IMR-90 (cell line): Measurements from ENCODE around the gene PIP4K2A. TPM values are rescaled to one million over a fixed set of nuclear protein-coding genes. Genes with fewer than 3 reads are reported as not detected.

Experiments used
- ATAC-seq: fragments of 200-7000 bp; cut with Tn5 transposase; 2 replicates; pipeline ENCODE4 v1.9.1; 2020; ENCODE audit warnings: low read depth, mild to moderate bottlenecking, moderate library complexity
- BruUV-seq: library from RNA; stranded (reverse); fragments of 400-500 nt; replicated peaks from 2 replicates; lab custom pipeline; 2021; lab: Mats Ljungman, UMichigan
- CTCF ChIA-PET: fragments of 300-600 bp; formaldehyde crosslinking; extraction: SDS; loops from one replicate; lab custom pipeline; 2021; ENCODE audit warnings: antibody characterized with exemption; lab: Yijun Ruan, JAX
- POLR2A ChIA-PET: fragments of 300-600 bp; sonication (Branson Sonifier 250); formaldehyde crosslinking; loops from one replicate; lab custom pipeline; 2022; ENCODE audit warnings: antibody characterized with exemption; ENCODE audit not compliant: unreplicated experiment; lab: Charles Lee
- DNase-seq: peaks from one replicate; pipeline ENCODE4 v3.0.0; 2013
- H2AFZ ChIP-seq: replicated peaks from 2 replicates; pipeline ENCODE3; 2013; ENCODE audit warnings: low read length, mild to moderate bottlenecking; ENCODE audit not compliant: poor library complexity
- H2AK5ac ChIP-seq: 2 replicates; pipeline ENCODE4 v1.6.1; 2013; ENCODE audit warnings: low read depth, low read length, inconsistent platforms
- H2AK9ac ChIP-seq: replicated peaks from 2 replicates; pipeline ENCODE3; 2013; ENCODE audit warnings: mild to moderate bottlenecking, low read depth, low read length, moderate library complexity; ENCODE audit not compliant: poor library complexity
- H2BK120ac ChIP-seq: 2 replicates; pipeline ENCODE4 v1.6.1; 2013; ENCODE audit warnings: low read depth, low read length, inconsistent platforms
- H2BK15ac ChIP-seq: 3 replicates; pipeline ENCODE4 v1.6.1; 2013; ENCODE audit warnings: low read depth, low read length, inconsistent platforms
- H2BK20ac ChIP-seq: 2 replicates; pipeline ENCODE4 v1.6.1; 2013; ENCODE audit warnings: low read depth, mild to moderate bottlenecking, inconsistent platforms, low read length, moderate library complexity
- H2BK5ac ChIP-seq: 2 replicates; pipeline ENCODE4 v1.6.1; 2013; ENCODE audit warnings: mild to moderate bottlenecking, low read depth, low read length, inconsistent platforms; ENCODE audit not compliant: poor library complexity, severe bottlenecking
- H3K14ac ChIP-seq: replicated peaks from 2 replicates; pipeline ENCODE4 v1.6.1; 2013; ENCODE audit warnings: low read depth, low read length, inconsistent platforms
- H3K18ac ChIP-seq: 2 replicates; pipeline ENCODE4 v1.6.1; 2013; ENCODE audit warnings: low read depth, low read length, control low read depth
- H3K23ac ChIP-seq: 2 replicates; pipeline ENCODE4 v1.6.1; 2013; ENCODE audit warnings: low read depth, low read length, inconsistent platforms
- H3K27ac ChIP-seq: 2 replicates; pipeline ENCODE4 v1.5.1; 2013; ENCODE audit warnings: mild to moderate bottlenecking, control low read depth, low read length; ENCODE audit not compliant: insufficient read depth
- H3K27me3 ChIP-seq: 2 replicates; pipeline ENCODE4 v1.6.1; 2013; ENCODE audit warnings: low read length; ENCODE audit not compliant: control insufficient read depth, insufficient read depth
- H3K36me3 ChIP-seq: 2 replicates; pipeline ENCODE4 v1.6.1; 2013; ENCODE audit warnings: low read length, mixed read lengths; ENCODE audit not compliant: control insufficient read depth, insufficient read depth
- H3K4ac ChIP-seq: 2 replicates; pipeline ENCODE4 v1.6.1; 2013; ENCODE audit warnings: low read depth, low read length, inconsistent platforms
- H3K4me1 ChIP-seq: 2 replicates; pipeline ENCODE4 v1.6.1; 2013; ENCODE audit warnings: low read length, mixed read lengths; ENCODE audit not compliant: control insufficient read depth, insufficient read depth
- H3K4me2 ChIP-seq: 2 replicates; pipeline ENCODE4 v1.6.1; 2013; ENCODE audit warnings: low read depth, mild to moderate bottlenecking, control low read depth, low read length, moderate library complexity
- H3K4me3 ChIP-seq: 2 replicates; pipeline ENCODE4 v1.5.1; 2013; ENCODE audit warnings: low read depth, mild to moderate bottlenecking, control low read depth, low read length, moderate library complexity; ENCODE audit not compliant: insufficient read depth
- H3K56ac ChIP-seq: 2 replicates; pipeline ENCODE4 v1.6.1; 2013; ENCODE audit warnings: low read length, inconsistent platforms; ENCODE audit not compliant: insufficient read depth; ENCODE audit errors: extremely low read depth
- H3K79me1 ChIP-seq, 2 experiments: 2 replicates each; pipeline ENCODE4 v1.6.1; 2013; ENCODE audit warnings: low read length in 2 of 2, inconsistent platforms in 1 of 2, low read depth in 1 of 2
- H3K9ac ChIP-seq: 2 replicates; pipeline ENCODE4 v1.6.1; 2013; ENCODE audit warnings: low read depth, low read length, control low read depth
- H3K9me1 ChIP-seq: 2 replicates; pipeline ENCODE4 v1.6.1; 2013; ENCODE audit warnings: low read length, inconsistent platforms; ENCODE audit not compliant: insufficient read depth
- H3K9me3 ChIP-seq: 2 replicates; pipeline ENCODE4 v1.6.1; 2013; ENCODE audit warnings: low read length; ENCODE audit not compliant: control insufficient read depth, insufficient read depth
- H4K20me1 ChIP-seq: 2 replicates; pipeline ENCODE4 v1.6.1; 2013; ENCODE audit warnings: low read length, inconsistent platforms; ENCODE audit not compliant: insufficient read depth
- H4K5ac ChIP-seq: 2 replicates; pipeline ENCODE4 v1.6.1; 2013; ENCODE audit warnings: mild to moderate bottlenecking, low read depth, low read length, control low read depth
- H4K8ac ChIP-seq, 2 experiments: 2 replicates each; pipeline ENCODE4 v1.6.1; 2013; ENCODE audit warnings: low read depth in 2 of 2, low read length in 2 of 2, control low read depth in 1 of 2, inconsistent platforms in 1 of 2
- H4K91ac ChIP-seq: 2 replicates; pipeline ENCODE4 v1.6.1; 2013; ENCODE audit warnings: low read depth, low read length, inconsistent platforms; ENCODE audit not compliant: insufficient read depth
- BHLHE40 ChIP-seq: fragments of 150-350 bp; IDR thresholded peaks from 2 replicates; pipeline ENCODE4 v1.6.1; 2016; ENCODE audit warnings: mild to moderate bottlenecking, low read depth, low read length
- CEBPB ChIP-seq: IDR thresholded peaks from 2 replicates; pipeline ENCODE4 v1.6.1; 2012; ENCODE audit warnings: low read depth, low read length, improper control_type of control experiment
- CHD1 ChIP-seq: IDR thresholded peaks from 2 replicates; pipeline ENCODE4 v1.6.1; 2012; ENCODE audit warnings: low read depth, low read length, improper control_type of control experiment
- ELK1 ChIP-seq: fragments of 150-350 bp; IDR thresholded peaks from 2 replicates; pipeline ENCODE4 v1.6.1; 2016; ENCODE audit warnings: low read depth, mild to moderate bottlenecking, low read length, moderate library complexity, borderline replicate concordance
- FOS ChIP-seq: fragments of 150-350 bp; IDR thresholded peaks from 2 replicates; pipeline ENCODE4 v1.6.1; 2016; ENCODE audit warnings: low read depth, low read length
- MAFK ChIP-seq: IDR thresholded peaks from 2 replicates; pipeline ENCODE4 v1.6.1; 2012; ENCODE audit warnings: low read depth, low read length, improper control_type of control experiment
- MAZ ChIP-seq: IDR thresholded peaks from 2 replicates; pipeline ENCODE4 v1.6.1; 2012; ENCODE audit warnings: low read depth, mild to moderate bottlenecking, low read length, improper control_type of control experiment, moderate library complexity, borderline replicate concordance
- MXI1 ChIP-seq: IDR thresholded peaks from 2 replicates; pipeline ENCODE4 v1.6.1; 2012; ENCODE audit warnings: low read depth, mild to moderate bottlenecking, low read length, moderate library complexity, borderline replicate concordance
- NFE2L2 ChIP-seq: fragments of 150-350 bp; IDR thresholded peaks from 2 replicates; pipeline ENCODE4 v1.6.1; 2016; ENCODE audit warnings: low read depth, mild to moderate bottlenecking, low read length
- POLR2A ChIP-seq: IDR thresholded peaks from 2 replicates; pipeline ENCODE4 v1.6.1; 2012; ENCODE audit warnings: mild to moderate bottlenecking, low read depth, low read length
- RAD21 ChIP-seq: IDR thresholded peaks from 2 replicates; pipeline ENCODE4 v1.6.1; 2012; ENCODE audit warnings: low read length, improper control_type of control experiment
- RCOR1 ChIP-seq: IDR thresholded peaks from 2 replicates; pipeline ENCODE4 v1.6.1; 2012; ENCODE audit warnings: mild to moderate bottlenecking, low read length, improper control_type of control experiment; ENCODE audit not compliant: insufficient replicate concordance
- RFX5 ChIP-seq: IDR thresholded peaks from 2 replicates; pipeline ENCODE4 v1.8.0; 2012; ENCODE audit warnings: low read depth, mild to moderate bottlenecking, low read length, moderate library complexity
- SMC3 ChIP-seq: fragments of 150-350 bp; IDR thresholded peaks from 2 replicates; pipeline ENCODE4 v1.6.1; 2016; ENCODE audit warnings: low read depth, mild to moderate bottlenecking, antibody characterized with exemption, low read length, moderate library complexity
- USF2 ChIP-seq: fragments of 150-350 bp; IDR thresholded peaks from 2 replicates; pipeline ENCODE4 v1.6.1; 2017; ENCODE audit warnings: mild to moderate bottlenecking, antibody characterized with exemption, low read length, low read depth
- WGBS, 2 experiments: methylation state at CpG; one replicate each; pipeline versions ENCODE4 v1.1.5 to v1.1.7; 2013; ENCODE audit warnings: missing lambda C conversion rate in 2 of 2; ENCODE audit not compliant: insufficient read length in 1 of 2; ENCODE audit errors: extremely low coverage in 2 of 2; 5-methylcytosine and 5-hydroxymethylcytosine counted together
- dilution Hi-C: fragments of 300-500 bp; cut with HindIII; formaldehyde crosslinking; loops from one replicate; pipeline ENCODE4 v1.14.3; 2018; ENCODE audit warnings: low sequenced_read_pairs; ENCODE audit not compliant: unreplicated experiment
- in situ Hi-C: fragments of 300-500 bp; cut with MboI; formaldehyde crosslinking; loops from 3 replicates; pipeline ENCODE4 v1.14.3; 2019; ENCODE audit warnings: low sequenced_read_pairs, inconsistent platforms, mixed read lengths
- intact Hi-C: fragments of 100-400 bp; cut with micrococcal nuclease; formaldehyde crosslinking; loops from 2 replicates; pipeline ENCODE4 v1.10.0; 2022
- polyA plus RNA-seq, 3 experiments: library from polyadenylated mRNA; depleted of rRNA; stranded (reverse); fragments of >200 nt; gene quantifications; 2 replicates each; pipeline ENCODE4 v1.2.3, GENCODE V29; 2012; ENCODE audit warnings: low replicate concordance in 1 of 3
- total RNA-seq: library from RNA; depleted of rRNA; stranded (reverse); fragments of >200 nt; gene quantifications from 2 replicates; pipeline ENCODE4 v1.2.3, GENCODE V29; 2012
- TF ChIP-seq, protein P1 (sequence below): conservative IDR thresholded peaks from 2 replicates; pipeline ENCODE4 v1.5.1; 2012; ENCODE audit warnings: mild to moderate bottlenecking, low read depth, low read length, improper control_type of control experiment

Gene PIP4K2A
- total and polyA plus RNA-seq, 2 of the 4 experiments (the other 2 are of a cell fraction) = 9.8 to 18.1 TPM

DNA sequence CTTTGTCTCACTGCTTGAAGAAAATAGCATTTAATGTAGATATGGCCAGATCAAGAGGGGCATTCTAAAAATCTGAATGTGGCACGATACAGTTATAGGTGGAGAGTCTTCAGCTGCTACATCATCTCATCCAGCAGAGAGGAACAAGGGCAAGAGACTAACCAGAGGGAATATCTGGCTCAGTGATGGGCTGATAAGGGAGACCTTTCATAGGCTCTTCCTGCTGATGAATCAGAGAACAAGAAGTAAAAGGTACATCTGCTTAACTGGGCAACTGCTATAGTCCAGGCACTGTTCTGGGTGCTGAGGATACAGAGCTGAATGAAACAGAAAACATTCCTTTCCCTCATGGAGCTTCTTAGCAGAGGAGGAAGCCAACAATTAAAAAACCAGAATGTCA, 37.9 kb downstream of the PIP4K2A start:
- no peak overlapping the region for H3K23ac ChIP-seq
- H3K56ac ChIP-seq = no peak overlapping the region
- H3K79me1 ChIP-seq = peaks cover 46 to 66% of the 10 kb centered on the region in 2 experiments
- H2BK15ac ChIP-seq = no peak overlapping the region
- intact Hi-C loops (no loop called here), in situ Hi-C loops (no loop called here), dilution Hi-C loops (no loop called here)
- H3K9ac ChIP-seq = no peak overlapping the region
- H4K8ac ChIP-seq = no peak overlapping the region
- DNase-seq (no peak), ATAC-seq (no peak)
- H3K27ac ChIP-seq = no peak overlapping the region
- no peak overlapping the region for H2AK5ac ChIP-seq
- H3K4me2 ChIP-seq = no peak overlapping the region
- no peak overlapping the region for H4K5ac ChIP-seq
- no peak overlapping the region for H2BK20ac ChIP-seq
- no peak overlapping the region for H3K4ac ChIP-seq
- no peak overlapping the region for H3K14ac ChIP-seq
- H2BK5ac ChIP-seq = no peak overlapping the region
- H4K91ac ChIP-seq = no peak overlapping the region
- ChIA-PET CTCF (no interaction called here), POLR2A (no interaction called here)
- H2AK9ac ChIP-seq = no peak overlapping the region
- H3K27me3 ChIP-seq = no peaks in the 10 kb centered on the region
- H2AFZ ChIP-seq = no peak overlapping the region
- no peaks in the 10 kb centered on the region for H3K9me3 ChIP-seq
- BruUV-seq = no TSS peak
- peaks cover 3% of the 10 kb centered on the region for H3K4me1 ChIP-seq
- peaks cover 11% of the 10 kb centered on the region; the same call in 1 of the 2 replicates for H3K9me1 ChIP-seq
- H4K20me1 ChIP-seq = peaks cover 39% of the 10 kb centered on the region; the same call in 1 of the 2 replicates
- H3K36me3 ChIP-seq = no peaks in the 10 kb centered on the region
- no CpG with 5 or more reads among the region's 1 CpG for WGBS, 2 experiments
- H3K18ac ChIP-seq = no peak overlapping the region
- TF ChIP-seq MAZ = no peak
- no peak for TF ChIP-seq NFE2L2
- TF ChIP-seq CHD1 = no peak
- TF ChIP-seq BHLHE40 = no peak
- TF ChIP-seq SMC3 = no peak
- no peak for TF ChIP-seq POLR2A
- TF ChIP-seq CEBPB = no peak
- no peak for TF ChIP-seq RCOR1
- TF ChIP-seq, protein P1, sequence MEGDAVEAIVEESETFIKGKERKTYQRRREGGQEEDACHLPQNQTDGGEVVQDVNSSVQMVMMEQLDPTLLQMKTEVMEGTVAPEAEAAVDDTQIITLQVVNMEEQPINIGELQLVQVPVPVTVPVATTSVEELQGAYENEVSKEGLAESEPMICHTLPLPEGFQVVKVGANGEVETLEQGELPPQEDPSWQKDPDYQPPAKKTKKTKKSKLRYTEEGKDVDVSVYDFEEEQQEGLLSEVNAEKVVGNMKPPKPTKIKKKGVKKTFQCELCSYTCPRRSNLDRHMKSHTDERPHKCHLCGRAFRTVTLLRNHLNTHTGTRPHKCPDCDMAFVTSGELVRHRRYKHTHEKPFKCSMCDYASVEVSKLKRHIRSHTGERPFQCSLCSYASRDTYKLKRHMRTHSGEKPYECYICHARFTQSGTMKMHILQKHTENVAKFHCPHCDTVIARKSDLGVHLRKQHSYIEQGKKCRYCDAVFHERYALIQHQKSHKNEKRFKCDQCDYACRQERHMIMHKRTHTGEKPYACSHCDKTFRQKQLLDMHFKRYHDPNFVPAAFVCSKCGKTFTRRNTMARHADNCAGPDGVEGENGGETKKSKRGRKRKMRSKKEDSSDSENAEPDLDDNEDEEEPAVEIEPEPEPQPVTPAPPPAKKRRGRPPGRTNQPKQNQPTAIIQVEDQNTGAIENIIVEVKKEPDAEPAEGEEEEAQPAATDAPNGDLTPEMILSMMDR = no peak
- TF ChIP-seq FOS = no peak
- TF ChIP-seq USF2 = no peak
- TF ChIP-seq MAFK = no peak
- TF ChIP-seq RFX5 = no peak
- TF ChIP-seq RAD21 = no peak
- no peak for TF ChIP-seq MXI1
- TF ChIP-seq ELK1 = no peak
- no peak overlapping the region for H3K4me3 ChIP-seq
- no peak overlapping the region for H2BK120ac ChIP-seq
